PC-3 (cell line): ENCODE measurements around the gene MMP11. TPM values are rescaled to one million over a fixed set of nuclear protein-coding genes. Genes with fewer than 3 reads are reported as not detected.

Experiments used
- ATAC-seq: fragments of 200-7000 bp; cut with Tn5 transposase; 2 replicates; pipeline ENCODE4 v1.9.1; 2020; ENCODE audit warnings: mild to moderate bottlenecking, moderate library complexity
- BruUV-seq: library from RNA; stranded (reverse); fragments of 400-500 nt; replicated peaks from 2 replicates; lab custom pipeline; 2021; lab: Mats Ljungman, UMichigan
- CTCF ChIA-PET: fragments of 300-600 bp; sonication (Branson Sonifier 250); formaldehyde crosslinking; loops from one replicate; lab custom pipeline; 2022; ENCODE audit warnings: antibody characterized with exemption; lab: Charles Lee
- POLR2A ChIA-PET: fragments of 300-600 bp; sonication (Branson Sonifier 250); formaldehyde crosslinking; loops from one replicate; lab custom pipeline; 2022; ENCODE audit warnings: antibody characterized with exemption; ENCODE audit not compliant: unreplicated experiment; lab: Charles Lee
- DNase-seq: peaks from one replicate; pipeline ENCODE4 v3.0.0-alpha.2; 2015
- H2AFZ ChIP-seq: fragments of 300-600 bp; sonication (generic); 2 replicates; pipeline ENCODE4 v1.6.0; 2016; ENCODE audit warnings: antibody characterized with exemption, low read length
- H3F3A ChIP-seq: fragments of 300-600 bp; sonication (generic); one replicate; pipeline ENCODE4 v1.6.0; 2017; ENCODE audit warnings: antibody characterized with exemption, low read length, control low read depth, mild to moderate bottlenecking; ENCODE audit not compliant: unreplicated experiment
- H3K27ac ChIP-seq: fragments of 300-600 bp; sonication (generic); 2 replicates; pipeline ENCODE4 v1.5.1; 2016; ENCODE audit warnings: mild to moderate bottlenecking, low read length
- H3K27me3 ChIP-seq: fragments of 300-600 bp; sonication (generic); 2 replicates; pipeline ENCODE4 v1.6.1; 2016; ENCODE audit warnings: low read length, mixed read lengths
- H3K36me3 ChIP-seq: fragments of 300-600 bp; sonication (generic); 2 replicates; pipeline ENCODE4 v1.6.1; 2016; ENCODE audit warnings: low read depth, mixed run types, low read length, mixed read lengths
- H3K4me1 ChIP-seq: fragments of 300-600 bp; sonication (generic); 2 replicates; pipeline ENCODE4 v1.5.1; 2016; ENCODE audit warnings: low read length; ENCODE audit not compliant: insufficient read depth
- H3K4me2 ChIP-seq: fragments of 300-600 bp; sonication (generic); 2 replicates; pipeline ENCODE4 v1.6.0; 2016; ENCODE audit warnings: low read length
- H3K4me3 ChIP-seq: fragments of 300-600 bp; sonication (generic); 2 replicates; pipeline ENCODE4 v1.5.1; 2016; ENCODE audit warnings: mild to moderate bottlenecking, low read length, mixed read lengths
- H3K79me2 ChIP-seq: fragments of 300-600 bp; sonication (generic); 2 replicates; pipeline ENCODE4 v1.6.1; 2017; ENCODE audit warnings: low read length, mixed read lengths
- H3K9ac ChIP-seq: fragments of 300-600 bp; sonication (generic); 2 replicates; pipeline ENCODE4 v1.6.0; 2016; ENCODE audit warnings: mild to moderate bottlenecking, low read length
- H3K9me2 ChIP-seq: fragments of 300-600 bp; sonication (generic); replicated peaks from 2 replicates; pipeline ENCODE4 v1.6.1; 2016; ENCODE audit warnings: mixed run types, low read length, mixed read lengths
- H3K9me3 ChIP-seq: fragments of 300-600 bp; sonication (generic); 2 replicates; pipeline ENCODE4 v1.6.1; 2016; ENCODE audit warnings: low read length, mixed read lengths
- H4K20me1 ChIP-seq: fragments of 300-600 bp; sonication (generic); 2 replicates; pipeline ENCODE4 v1.6.1; 2016; ENCODE audit warnings: low read length, mixed read lengths
- EZH2 ChIP-seq: fragments of 300-600 bp; sonication (generic); IDR thresholded peaks from one replicate; pipeline ENCODE4 v1.6.1; 2017; ENCODE audit warnings: antibody characterized with exemption, mild to moderate bottlenecking, low read length; ENCODE audit not compliant: unreplicated experiment
- EZH2phosphoT487 ChIP-seq: fragments of 300-600 bp; sonication (generic); IDR thresholded peaks from 2 replicates; pipeline ENCODE4 v1.6.1; 2018; ENCODE audit warnings: mild to moderate bottlenecking, antibody characterized with exemption, low read length, borderline replicate concordance
- intact Hi-C: fragments of 100-400 bp; cut with micrococcal nuclease; formaldehyde crosslinking; loops from 2 replicates; pipeline ENCODE4 v1.9.0; 2023
- total RNA-seq: library from RNA; depleted of rRNA; stranded (reverse); fragments of >200 nt; gene quantifications from 2 replicates; pipeline ENCODE4 v1.2.3, GENCODE V29; 2014
- TF ChIP-seq, protein P1 (sequence below): fragments of 300-600 bp; sonication (generic); conservative IDR thresholded peaks from 2 replicates; pipeline ENCODE4 v1.5.1; 2017; ENCODE audit warnings: antibody characterized with exemption, low read depth, mild to moderate bottlenecking, low read length

Gene MMP11
- total RNA-seq, 1 experiment from 2014 or later = 2.4 TPM

DNA sequence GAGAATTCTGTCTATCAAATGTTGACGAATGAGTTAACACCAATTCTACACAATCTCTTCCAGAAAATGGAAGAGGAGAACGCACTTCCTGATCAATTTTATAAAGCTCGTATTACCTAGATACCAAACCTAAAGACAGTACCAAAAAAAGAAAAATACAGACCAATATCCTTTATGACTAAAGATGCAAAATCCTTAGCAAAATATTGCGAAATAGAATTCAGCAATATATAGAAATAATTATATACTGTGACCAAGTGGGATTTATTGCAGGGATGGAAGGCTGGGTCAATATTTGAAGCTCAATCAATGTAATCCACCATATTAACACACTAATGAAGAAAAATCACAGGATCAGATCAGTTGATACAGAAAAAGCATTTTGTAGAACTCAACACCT is 39.7 kb downstream of the MMP11 start:
- H4K20me1 ChIP-seq = no peaks in the 10 kb centered on the region
- DNase-seq = no peak
- H3K27me3 ChIP-seq = no peaks in the 10 kb centered on the region
- peaks cover 7% of the 10 kb centered on the region; the same call in 1 of the 2 replicates for H3K36me3 ChIP-seq
- no peaks in the 10 kb centered on the region for H3K9me3 ChIP-seq
- H3K9ac ChIP-seq = no peak overlapping the region
- ATAC-seq = no peak
- no peak overlapping the region for H3K27ac ChIP-seq
- no peak overlapping the region for H3K4me2 ChIP-seq
- no peaks in the 10 kb centered on the region for H3K79me2 ChIP-seq
- ChIA-PET CTCF (no interaction called here), POLR2A (no interaction called here)
- BruUV-seq = no TSS peak
- H3K4me3 ChIP-seq = no peak overlapping the region
- no peaks in the 10 kb centered on the region for H3F3A ChIP-seq
- no peaks in the 10 kb centered on the region for H3K9me2 ChIP-seq
- H2AFZ ChIP-seq = no peak overlapping the region
- no peak for TF ChIP-seq EZH2phosphoT487
- TF ChIP-seq, protein P1, sequence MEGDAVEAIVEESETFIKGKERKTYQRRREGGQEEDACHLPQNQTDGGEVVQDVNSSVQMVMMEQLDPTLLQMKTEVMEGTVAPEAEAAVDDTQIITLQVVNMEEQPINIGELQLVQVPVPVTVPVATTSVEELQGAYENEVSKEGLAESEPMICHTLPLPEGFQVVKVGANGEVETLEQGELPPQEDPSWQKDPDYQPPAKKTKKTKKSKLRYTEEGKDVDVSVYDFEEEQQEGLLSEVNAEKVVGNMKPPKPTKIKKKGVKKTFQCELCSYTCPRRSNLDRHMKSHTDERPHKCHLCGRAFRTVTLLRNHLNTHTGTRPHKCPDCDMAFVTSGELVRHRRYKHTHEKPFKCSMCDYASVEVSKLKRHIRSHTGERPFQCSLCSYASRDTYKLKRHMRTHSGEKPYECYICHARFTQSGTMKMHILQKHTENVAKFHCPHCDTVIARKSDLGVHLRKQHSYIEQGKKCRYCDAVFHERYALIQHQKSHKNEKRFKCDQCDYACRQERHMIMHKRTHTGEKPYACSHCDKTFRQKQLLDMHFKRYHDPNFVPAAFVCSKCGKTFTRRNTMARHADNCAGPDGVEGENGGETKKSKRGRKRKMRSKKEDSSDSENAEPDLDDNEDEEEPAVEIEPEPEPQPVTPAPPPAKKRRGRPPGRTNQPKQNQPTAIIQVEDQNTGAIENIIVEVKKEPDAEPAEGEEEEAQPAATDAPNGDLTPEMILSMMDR = no peak
- TF ChIP-seq EZH2 = no peak
- intact Hi-C loops = no loop called here
- no peaks in the 10 kb centered on the region for H3K4me1 ChIP-seq

GRCh38 chr22:23815541-23816155 is 43.0 kb downstream of the MMP11 start:
- no peak for ATAC-seq

More at GRCh38 chr22:23815541-23816155, 43.0 kb downstream of the MMP11 start:
- Histone ChIP-seq H4K20me1 (no peaks in the 10 kb centered on the region), H3K36me3 (peaks cover 7% of the 10 kb centered on the region; the same call in 1 of the 2 replicates), H2AFZ (no peak overlapping the region), H3K79me2 (no peaks in the 10 kb centered on the region), H3F3A (no peaks in the 10 kb centered on the region), H3K9me2 (no peaks in the 10 kb centered on the region), H3K4me1 (no peaks in the 10 kb centered on the region), H3K27me3 (no peaks in the 10 kb centered on the region), H3K9me3 (no peaks in the 10 kb centered on the region), H3K4me2 (no peak overlapping the region), H3K27ac (no peak overlapping the region), H3K9ac (no peak overlapping the region), H3K4me3 (no peak overlapping the region)
- DNase-seq = no peak
- intact Hi-C loops = no loop called here
- no TSS peak for BruUV-seq
- TF ChIP-seq EZH2phosphoT487 = no peak
- no peak for TF ChIP-seq EZH2
- TF ChIP-seq, protein P1 = no peak
- CTCF ChIA-PET = no interaction called here
- POLR2A ChIA-PET = no interaction called here
